SK-N-SH treated with all-trans-retinoic acid at 6 μM for 48 hours (cell line): Measurements from ENCODE around the gene ADGRL2.

Experiments
- ARNTL ChIP-seq: fragments of 450-650 bp; formaldehyde crosslinking; IDR thresholded peaks from 2 replicates; pipeline ENCODE4 v1.5.0; 2020; ENCODE audit warnings: low read depth, mild to moderate bottlenecking, moderate library complexity, borderline replicate concordance
- CREB5 ChIP-seq: fragments of 250-450 bp; sonication (Bioruptor Pico); IDR thresholded peaks from 2 replicates; pipeline ENCODE4 v1.5.1; 2020; ENCODE audit warnings: low read depth, mild to moderate bottlenecking, moderate library complexity
- ESRRG ChIP-seq: fragments of 250-450 bp; sonication (Bioruptor Pico); IDR thresholded peaks from 2 replicates; pipeline ENCODE4 v1.6.1; 2021; ENCODE audit warnings: mild to moderate bottlenecking
- OSR1 ChIP-seq: fragments of 250-450 bp; sonication (Bioruptor Pico); IDR thresholded peaks from 2 replicates; pipeline ENCODE4 v1.8.0; 2022; ENCODE audit warnings: moderate library complexity, mild to moderate bottlenecking, inconsistent platforms
- PATZ1 ChIP-seq: fragments of 250-450 bp; sonication (Bioruptor Pico); IDR thresholded peaks from 2 replicates; pipeline ENCODE4 v1.8.0; 2020; ENCODE audit warnings: mild to moderate bottlenecking, moderate library complexity, borderline replicate concordance
- POU6F1 ChIP-seq: fragments of 250-450 bp; sonication (Bioruptor Pico); IDR thresholded peaks from 2 replicates; pipeline ENCODE4 v1.8.0; 2021; ENCODE audit warnings: low read depth, mild to moderate bottlenecking, moderate library complexity, borderline replicate concordance
- RARB ChIP-seq: fragments of 250-450 bp; sonication (Bioruptor Pico); IDR thresholded peaks from 2 replicates; pipeline ENCODE4 v1.8.0; 2021; ENCODE audit warnings: mild to moderate bottlenecking, moderate library complexity
- TCF4 ChIP-seq: fragments of 250-450 bp; sonication (Bioruptor Pico); IDR thresholded peaks from 2 replicates; pipeline ENCODE4 v1.8.0; 2021; ENCODE audit warnings: mild to moderate bottlenecking, moderate library complexity, borderline replicate concordance
- TSHZ2 ChIP-seq: fragments of 250-450 bp; sonication (Bioruptor Pico); IDR thresholded peaks from 2 replicates; pipeline ENCODE4 v1.5.0; 2020; ENCODE audit warnings: mild to moderate bottlenecking, moderate library complexity
- ZC3H10 ChIP-seq: fragments of 250-450 bp; sonication (Bioruptor Pico); IDR thresholded peaks from 2 replicates; pipeline ENCODE4 v1.5.1; 2021; ENCODE audit warnings: mild to moderate bottlenecking, moderate library complexity
- ZFP3 ChIP-seq: fragments of 250-450 bp; sonication (Bioruptor Pico); IDR thresholded peaks from 2 replicates; pipeline ENCODE4 v1.5.0; 2020; ENCODE audit warnings: mild to moderate bottlenecking, moderate library complexity
- ZFP30 ChIP-seq: fragments of 450-650 bp; formaldehyde crosslinking; IDR thresholded peaks from 2 replicates; pipeline ENCODE4 v1.5.0; 2022; ENCODE audit warnings: mild to moderate bottlenecking, moderate library complexity
- ZNF70 ChIP-seq: fragments of 450-650 bp; formaldehyde crosslinking; IDR thresholded peaks from 2 replicates; pipeline ENCODE4 v1.5.0; 2020; ENCODE audit warnings: mild to moderate bottlenecking, moderate library complexity

GRCh38 chr1:81949421-81949820, 148.7 kb downstream of the ADGRL2 start:
- TF ChIP-seq TCF4 (no peak), ARNTL (CRISPR knock-in tag) (no peak), ZC3H10 (CRISPR knock-in tag) (no peak), ZNF70 (CRISPR knock-in tag) (no peak), TSHZ2 (CRISPR knock-in tag) (no peak), OSR1 (no peak), PATZ1 (no peak), POU6F1 (CRISPR knock-in tag) (no peak), ZFP30 (CRISPR knock-in tag) (no peak), RARB (CRISPR knock-in tag) (no peak), ZFP3 (CRISPR knock-in tag) (no peak), ESRRG (no peak), CREB5 (CRISPR knock-in tag) (no peak)
